Left forelimb (tissue), 1 donor: ENCODE results near the gene MYO1A.
"Not testable (repeated sequence)": the region's sequence is repeated elsewhere in the genome, so short reads cannot be mapped to it uniquely, and the experiment has no call there.

ENCODE experiments used
- DNase-seq: peaks from one replicate; pipeline ENCODE4 v3.0.0-alpha.2; 2018; ENCODE audit warnings: low spot score

The MYO1A gene

DNA sequence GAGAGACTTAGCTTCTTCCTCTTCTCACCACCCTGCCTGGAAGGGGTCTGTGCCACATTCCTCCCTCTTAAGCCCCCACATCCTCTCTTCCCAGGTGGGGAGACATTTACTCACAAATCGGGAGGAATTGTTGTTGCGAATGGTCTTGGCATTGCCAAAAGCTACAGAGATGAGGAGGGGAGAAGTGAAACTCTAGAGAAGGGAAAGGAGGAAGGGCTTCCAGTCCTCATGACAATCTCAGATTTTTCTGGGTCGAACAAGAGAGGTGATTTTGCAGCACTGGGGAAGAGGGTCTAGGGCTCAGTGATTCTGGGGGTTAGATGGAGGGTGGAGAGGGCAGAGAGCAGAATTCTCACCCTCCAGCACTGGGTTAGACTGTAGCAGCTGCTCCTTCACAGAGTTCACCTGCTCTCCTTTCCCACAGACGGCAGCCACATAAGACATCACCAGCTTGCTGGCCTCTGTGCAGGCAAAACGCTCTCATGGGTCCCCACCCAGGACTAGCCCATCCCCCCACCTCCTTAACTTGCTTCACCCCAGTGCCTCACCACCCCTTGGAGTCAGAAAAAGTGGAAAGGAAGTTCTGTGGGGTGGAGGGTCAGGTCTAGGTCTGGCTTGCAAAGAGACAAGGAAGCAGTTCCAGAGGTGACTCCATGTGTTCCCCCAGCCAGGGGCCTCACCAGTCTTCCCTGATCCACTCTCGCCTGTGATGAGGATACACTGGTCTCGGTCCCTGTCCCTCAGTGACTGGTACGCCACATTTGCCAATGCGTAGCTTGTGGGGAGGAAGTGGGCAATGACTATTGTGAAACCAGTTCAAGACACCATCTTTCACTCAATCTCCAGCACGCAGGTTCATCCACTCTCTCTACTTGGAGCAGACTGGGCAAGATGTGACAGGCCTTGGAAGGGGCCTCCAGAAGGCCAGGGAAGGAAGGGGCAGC is 2.7 kb downstream of the MYO1A start:
- no peak for DNase-seq

DNA sequence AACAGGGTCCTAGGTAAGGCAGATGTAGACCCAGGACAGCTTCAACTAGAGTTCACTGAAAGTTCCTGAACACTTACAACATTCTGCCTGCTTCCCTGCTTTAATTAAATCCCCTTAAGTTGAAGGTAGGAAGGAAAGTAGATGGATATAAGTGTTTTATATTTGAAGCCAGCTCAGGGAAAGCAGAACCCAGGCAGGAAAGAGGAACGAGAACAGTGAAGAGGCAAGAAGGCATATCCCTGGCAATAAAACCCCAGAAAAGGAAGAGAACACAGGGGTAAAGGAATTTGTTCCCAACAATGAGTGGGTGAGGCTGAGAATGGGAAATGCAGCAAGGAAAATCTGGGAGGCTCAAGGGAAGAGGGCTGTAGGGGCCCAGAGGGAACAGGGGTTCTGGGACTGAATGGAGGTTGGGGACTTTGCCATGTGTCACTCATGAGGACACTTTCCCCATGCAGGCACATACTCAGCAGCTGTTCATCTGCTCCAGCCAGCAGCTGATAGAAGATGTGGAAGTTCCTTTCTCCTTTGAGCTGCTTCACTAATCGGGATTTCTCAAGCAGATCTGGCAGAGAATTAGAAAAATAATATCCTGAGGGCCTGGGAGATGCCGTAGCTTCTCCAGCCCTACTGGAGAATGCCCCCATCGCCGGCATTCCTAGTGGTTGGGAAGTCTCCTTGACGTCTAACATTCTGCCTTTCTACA is 3.7 kb downstream of the MYO1A start:
- no peak for DNase-seq

DNA sequence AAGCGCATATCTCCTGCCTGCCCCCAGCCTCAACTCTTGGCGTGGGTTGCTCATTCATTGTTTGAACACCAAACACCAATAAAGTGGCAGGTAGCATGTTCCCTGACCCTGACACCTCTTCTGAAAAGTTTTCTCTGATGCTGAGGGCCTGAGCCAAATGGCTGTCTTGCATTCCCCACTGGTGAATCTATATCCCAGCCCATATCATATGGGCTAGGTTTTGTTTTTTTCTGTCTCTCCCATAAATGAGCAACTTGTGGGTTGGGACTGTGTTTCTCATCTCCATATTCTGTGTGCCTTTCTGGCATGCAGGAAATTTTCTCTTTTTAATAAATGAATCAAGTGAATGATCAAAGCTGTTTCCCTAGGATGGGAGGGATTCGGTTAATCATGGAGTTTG is 5.0 kb downstream of the MYO1A start:
- DNase-seq = no peak

DNA sequence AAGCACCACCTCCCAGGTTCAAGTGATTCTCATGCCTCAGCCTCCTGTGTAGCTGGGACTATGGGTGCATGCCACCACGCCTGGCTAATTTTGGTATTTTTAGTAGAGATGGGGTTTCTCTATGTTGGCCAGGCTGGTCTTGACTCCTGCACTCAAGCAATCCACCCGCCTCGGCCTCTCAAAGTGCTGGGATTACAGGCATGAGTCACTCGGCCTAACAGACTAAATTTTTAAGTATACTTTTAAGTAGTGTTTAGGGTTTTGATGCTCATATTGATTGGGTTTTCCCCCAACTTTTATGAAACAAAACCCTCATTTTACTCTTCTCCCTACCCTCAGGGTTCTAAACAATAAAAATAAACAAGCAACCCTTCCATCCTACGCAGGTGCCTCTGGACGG is 5.5 kb downstream of the MYO1A start:
- DNase-seq = no peak

DNA sequence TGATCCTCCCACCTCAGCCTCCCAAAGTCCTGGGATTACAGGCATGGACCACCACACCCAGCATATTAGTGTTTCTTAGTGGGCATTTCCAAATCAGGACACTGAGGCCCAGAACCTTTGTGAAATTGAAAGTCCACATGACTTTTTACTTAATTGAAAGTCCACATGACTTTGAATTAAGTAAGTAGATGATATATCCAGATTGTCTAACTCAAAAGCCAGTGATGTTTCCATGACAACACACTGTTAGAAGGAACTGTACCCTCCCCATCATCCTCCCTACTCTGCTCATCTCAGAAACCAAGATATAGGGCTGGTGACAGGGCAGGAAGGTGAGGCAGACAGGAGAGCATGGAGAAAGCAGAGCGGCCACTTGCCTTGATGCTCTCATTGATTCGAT is 7.2 kb downstream of the MYO1A start:
- DNase-seq = no peak

DNA sequence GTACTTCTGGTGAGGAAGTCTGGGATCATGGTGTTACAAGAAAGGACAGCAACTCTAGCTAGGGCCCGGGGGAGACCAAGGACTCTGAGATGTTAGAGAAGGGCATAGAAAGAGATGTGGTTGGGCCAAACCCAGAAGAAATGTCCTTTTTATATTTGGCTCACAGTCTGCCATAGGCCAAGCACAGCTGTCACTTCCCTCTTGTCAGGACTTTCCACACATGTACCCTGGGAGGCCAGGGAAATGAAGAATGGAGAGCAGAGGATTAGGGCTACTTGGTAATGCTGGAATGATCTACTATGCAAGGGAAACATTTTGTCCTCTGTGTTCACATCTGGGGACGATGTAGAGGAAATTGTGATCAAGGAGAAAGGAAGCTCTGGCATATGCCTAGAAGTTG is 9.2 kb downstream of the MYO1A start:
- DNase-seq = no peak

DNA sequence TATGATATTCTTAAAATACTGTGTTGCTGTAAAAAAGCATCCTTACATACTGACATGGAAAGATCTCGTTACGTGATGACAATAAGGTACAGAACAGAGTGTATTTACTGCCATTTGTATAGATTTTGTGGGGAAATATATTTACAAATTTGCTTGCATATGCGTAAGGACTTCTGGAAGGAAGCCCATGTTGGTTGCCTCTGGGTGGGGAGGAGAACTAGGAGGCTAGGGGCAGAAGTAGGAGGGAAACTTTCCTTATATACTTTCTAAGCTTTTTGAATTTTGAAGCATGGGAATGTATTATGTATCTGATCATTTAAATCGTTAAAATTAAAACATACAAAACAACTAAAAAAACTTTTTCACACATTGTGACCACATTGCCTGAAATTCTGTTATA is 9.7 kb downstream of the MYO1A start:
- DNase-seq = no peak

DNA sequence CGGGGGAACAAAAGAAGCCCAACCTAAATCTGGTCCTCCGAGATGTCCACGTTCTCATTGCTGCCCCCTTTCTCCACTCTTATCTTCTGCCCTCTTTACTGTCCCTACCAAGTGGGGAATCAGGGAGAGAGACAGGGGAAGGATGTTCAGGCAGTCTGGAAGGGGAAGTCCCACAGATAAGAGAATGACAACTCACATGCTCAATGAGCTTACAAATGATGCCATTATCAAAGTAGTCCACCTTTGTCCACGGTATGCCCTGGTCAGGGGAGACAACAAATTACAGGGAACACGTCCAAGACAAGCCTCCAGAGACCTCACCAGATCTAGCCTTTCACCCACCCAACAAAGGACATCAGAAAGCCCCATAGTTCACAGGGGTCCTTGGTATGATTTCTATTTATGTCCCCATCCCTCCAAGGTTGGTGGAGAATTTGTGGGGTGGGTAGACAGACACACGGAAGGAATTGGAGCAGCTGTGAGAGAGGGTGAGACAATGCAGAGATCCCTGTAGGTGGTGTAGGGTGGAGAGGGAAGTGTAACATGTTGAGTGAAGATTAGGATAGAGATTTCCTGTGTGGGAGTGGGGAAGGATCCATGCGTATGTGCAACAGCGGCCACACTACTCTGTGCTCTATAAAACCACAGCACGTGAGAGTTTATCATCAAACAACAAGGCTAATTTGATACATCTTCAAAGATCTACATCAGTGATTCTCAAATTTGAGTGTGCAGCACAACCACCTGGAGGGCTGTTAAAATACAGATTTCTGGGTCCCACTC is 10.7 kb downstream of the MYO1A start:
- no peak for DNase-seq

DNA sequence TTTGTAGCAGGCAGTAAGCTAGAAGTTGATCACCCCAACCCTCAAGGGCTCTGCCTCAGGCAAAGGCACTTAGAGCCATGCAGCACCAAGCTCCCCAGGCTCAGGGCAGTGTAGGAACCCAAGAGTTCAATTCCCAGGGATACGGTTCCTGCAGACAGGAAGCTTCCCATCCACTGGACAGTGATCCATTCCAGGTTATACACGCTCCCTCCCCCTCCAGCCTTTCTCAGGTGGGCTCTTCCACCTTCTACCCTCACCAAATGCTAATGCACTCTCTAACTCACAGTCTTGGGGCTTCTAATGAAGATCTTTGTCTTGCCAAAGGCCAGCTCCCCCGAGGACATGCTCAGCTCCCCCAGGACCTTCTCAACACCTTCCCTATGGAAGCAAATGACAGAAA is 12.7 kb downstream of the MYO1A start:
- DNase-seq = no peak

DNA sequence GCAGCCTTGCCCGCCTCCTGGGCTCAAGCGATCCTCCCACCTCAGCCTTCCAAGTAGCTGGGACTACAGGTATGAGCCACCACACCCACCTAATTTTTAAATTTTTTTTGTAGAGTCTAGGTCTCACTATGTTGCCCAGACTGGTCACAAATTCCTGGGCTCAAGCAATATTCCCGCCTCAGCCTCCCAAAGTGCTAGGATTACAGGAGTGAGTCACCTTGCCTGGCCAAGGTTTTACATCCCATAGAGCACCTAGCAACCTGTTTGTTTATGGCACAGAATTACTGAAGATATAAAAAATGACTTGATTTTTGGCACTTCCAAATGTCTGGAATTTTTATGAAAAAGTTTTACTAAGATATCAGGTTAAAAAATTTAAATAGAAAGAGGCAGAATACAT is 16.5 kb downstream of the MYO1A start:
- DNase-seq = no peak

DNA sequence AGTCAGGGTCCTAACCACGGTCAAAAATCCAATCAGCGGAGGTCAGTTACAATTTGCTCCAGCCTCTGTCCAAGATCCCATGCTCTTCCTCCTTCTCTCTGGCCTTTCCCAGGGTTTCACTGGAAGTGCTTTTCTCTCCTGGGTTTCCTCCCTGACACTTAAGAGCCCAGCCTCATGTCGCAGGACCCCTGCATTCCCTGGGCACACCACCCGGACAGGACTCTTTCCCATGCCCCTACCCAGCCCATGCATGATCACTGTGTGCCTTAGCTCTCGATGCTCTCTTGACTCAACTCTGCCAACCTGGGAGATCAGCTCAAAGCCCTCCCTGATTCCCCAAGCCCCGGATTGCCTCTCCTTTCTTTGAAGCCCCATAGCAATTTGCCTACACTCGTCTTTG is 18.1 kb downstream of the MYO1A start:
- no peak for DNase-seq

DNA sequence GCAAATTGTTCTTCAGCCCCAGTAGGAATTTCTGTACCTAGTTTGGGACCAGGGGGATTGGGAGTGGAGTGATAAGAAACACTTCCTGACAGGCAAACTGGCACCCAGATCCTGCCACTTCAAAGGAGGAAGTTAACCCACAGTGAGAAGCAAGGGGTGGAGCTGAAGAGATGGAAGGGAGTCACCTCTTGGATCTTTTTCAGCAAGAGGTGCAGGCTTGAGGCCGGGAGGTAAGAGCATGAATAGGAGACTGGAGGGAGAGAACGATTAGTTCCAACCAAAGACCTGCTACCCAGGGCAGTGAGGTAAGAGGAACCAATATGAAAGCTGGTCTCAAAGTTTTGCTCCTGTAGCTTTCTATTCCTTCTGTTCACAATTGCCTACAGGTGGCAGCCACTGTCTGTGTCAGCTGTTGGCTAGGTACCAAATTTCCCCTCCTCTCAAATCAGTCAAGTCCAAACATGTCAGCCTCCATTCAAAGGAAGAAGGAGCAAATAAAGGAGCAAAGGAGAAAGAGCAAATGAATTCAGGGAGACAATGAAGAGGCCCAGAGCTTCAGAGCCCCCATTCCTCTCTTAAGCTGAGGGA is 18.7 kb downstream of the MYO1A start:
- DNase-seq = no peak

DNA sequence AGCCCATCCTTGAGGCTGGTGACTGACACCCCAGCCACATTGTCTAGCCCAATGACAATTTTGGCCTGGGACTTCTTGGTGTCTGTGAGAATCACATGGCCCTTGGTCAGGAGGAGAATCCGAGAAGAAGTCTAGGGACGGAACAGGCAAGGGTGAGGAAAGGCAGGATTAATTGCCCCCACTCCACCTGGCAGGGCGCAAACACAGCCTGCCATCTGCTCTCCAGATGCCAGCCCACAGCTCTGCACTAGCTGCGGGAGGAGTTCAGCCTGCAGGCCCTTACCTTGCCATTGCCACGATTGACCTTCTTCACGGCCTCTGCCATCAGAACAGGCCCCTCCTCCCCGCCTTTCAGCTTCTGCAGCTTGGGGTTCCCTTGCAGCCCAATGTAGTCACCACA is 20.5 kb downstream of the MYO1A start:
- no peak for DNase-seq

DNA sequence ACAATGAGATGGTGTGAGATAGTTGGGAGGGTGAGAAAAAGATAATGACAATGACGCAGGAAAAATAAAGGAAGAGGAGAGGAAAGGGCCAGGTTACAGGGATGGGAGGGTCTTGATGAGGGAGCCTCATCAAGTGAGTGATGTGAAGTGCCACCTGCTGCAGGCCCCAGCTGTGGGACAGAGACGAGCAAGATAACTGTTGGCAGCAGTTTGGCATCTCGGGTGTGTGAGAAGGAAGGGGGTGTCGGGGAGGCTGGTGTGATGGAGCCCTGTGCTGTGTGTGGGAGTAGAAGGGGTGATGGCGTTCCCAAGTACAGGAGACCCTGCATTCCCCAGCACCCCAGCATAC is 22.1 kb downstream of the MYO1A start:
- DNase-seq = no peak

DNA sequence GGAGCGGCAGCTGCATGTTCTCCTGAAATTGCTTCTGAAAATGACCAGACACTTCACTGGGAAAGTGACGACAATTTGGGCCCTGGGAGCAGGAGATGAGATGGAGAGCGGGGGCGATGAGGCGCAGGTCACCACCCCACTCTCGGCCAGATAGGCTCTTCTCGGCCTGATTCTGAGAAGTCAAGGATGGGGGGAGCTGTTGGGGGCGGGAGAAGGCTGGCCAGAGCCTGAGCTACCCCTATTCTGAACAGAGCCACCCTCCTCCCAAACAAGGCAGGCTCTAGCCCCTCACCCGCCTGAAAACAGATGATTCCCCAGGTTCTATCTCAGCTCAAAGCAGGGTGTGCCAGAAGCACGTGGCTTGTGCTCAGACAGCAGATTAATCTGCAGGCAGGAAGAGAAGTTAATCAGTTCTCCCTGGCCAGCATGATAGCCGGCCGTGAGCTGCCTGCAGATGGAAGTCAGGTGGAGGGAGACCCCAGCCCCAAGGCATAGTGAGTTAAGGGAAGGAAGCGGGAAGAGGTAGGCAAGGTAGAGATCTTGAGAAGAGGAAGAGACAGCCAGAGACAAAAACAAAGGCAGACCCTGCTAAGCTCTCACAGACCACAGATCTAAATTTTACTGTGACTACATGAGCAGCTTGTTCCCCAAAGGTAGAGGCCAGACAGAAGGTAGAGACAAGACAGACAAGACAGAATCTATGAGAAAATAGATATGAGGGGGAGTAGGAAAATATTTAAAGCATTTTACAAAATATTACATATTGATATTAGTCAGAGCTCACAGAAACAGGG is 22.7 kb downstream of the MYO1A start:
- DNase-seq = no peak

DNA sequence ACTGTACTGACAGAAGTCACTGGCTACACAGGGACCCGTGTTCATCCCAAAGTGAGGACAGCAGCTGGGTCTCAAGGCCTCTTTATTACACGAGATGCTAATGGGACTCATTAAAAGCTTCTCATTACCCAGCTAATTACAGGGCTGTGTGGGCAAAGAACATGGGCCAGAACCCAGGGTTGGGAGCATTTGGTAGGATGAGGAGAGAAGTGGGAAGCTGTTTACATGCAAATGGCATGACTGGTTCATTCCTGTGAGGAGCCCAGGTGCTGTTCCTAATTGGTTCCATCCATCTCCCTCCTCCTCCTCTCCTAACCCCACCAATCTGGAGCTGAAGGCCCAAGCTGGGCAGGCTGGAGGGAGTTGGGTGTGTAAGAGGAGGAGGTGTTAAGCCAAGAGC is 24.7 kb downstream of the MYO1A start:
- no peak for DNase-seq

DNA sequence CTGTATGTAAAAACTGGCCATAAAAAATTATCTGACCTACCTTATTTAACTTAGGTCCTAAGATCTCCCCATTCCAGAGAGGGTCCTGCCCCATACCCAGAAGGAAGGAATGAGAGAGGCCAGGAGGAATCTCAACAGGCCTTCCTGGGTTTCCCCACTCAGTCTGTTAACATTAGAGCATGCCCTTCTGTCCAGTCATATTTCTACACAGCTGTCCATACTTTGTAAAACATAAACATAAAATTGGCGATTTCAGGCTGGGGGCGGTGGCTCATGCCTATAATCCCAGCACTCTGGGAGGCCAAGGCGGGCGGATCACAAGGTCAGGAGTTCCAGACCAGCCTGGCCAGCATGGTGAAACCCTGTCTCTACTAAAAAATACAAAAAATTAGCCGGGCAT is 27.6 kb downstream of the MYO1A start:
- DNase-seq = not testable (repeated sequence)

DNA sequence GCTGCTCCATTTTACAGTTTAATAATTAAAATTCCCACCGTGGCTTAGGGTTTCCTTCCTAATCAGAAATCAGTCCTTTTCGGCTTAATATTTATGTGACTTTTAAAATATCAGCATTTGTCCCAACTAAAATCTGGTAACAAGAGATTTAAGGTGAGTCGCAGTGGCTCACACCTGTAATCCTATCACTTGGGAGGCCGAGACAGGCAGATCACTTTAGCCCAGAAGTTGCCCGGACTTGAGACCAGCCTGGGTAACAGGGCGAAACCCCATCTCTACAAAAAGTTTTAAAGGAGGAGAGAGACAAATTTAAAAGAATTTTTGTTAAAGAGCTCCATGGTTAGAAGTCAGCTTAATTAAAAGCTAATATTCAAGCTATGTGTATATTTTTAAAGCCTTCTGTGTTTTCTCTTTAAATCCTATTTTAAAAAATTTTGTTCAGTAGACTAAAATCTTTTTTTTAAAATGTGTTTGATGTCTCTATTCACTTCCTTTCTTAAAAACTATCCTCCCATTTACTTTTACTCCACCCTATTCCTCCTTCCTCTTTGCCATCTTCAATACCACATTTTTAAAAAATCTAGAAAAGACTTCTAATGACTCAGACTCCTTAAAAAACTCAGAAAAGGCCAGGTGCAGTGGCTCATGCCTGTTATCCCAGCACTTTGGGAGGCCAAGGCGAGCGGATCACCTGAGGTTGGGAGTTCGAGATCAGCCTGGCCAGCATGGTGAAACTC is 29.8 kb downstream of the MYO1A start:
- DNase-seq = no peak

DNA sequence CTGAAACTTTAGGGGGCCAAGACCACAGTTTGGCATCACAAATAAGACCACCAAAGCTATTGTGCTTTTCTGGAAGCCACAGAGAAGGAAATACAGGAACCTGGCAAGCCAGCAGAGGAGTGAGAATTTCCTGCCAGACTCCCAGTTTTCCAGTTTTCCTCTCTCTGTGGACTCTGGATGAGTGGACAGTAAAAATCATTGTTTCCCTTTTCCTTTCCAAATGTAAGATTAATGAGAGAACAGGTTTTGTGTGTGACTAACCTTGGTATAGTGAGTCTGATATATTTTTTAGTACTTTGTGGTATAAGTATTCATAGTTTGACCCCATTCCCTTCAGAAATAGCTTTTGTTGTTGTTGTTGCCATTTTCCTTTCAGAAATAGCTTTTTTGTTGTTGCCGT is 31.0 kb downstream of the MYO1A start:
- DNase-seq = no peak

DNA sequence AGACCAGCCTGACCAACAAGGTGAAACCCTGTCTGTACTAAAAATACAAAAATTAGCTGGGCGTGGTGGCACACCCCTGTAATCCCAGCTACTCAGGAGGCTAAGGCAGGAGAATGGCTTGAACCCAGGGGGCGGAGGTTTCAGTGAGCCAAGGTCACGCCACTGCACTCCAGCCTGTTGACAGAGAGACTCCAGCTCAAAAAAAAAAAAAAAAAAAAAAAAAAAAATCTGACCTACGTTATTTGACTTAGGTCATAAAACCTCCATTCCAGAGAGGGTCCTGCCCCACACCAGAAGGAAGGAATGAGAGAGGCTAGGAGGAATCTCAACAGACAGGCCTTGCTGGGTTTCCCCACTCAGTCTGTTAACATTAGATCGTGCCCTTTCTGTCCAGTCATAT is 31.6 kb downstream of the MYO1A start:
- not testable (repeated sequence) for DNase-seq

DNA sequence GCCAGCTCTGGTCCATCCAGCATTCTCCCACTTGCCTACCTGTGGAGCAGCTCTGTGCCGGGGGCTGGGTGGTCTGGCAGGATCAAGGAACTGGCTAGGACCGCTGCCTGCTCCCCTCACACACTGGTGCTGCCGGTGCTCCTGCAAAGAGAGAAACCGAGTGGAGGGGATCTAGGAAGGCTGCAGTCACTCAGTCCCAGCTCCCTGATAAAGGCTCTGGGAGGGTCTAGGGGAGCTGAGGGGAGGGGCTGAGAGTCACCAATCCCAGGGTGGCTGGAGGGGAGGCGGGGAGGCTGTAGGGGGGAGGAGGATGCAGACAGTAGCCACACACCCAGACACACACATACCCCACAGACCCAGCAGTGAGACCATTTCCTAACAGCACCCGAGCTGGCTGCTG is 33.6 kb downstream of the MYO1A start, which contains the start of gene TAC3:
Gene TAC3 (minus strand): TSS at position 182 of the 400 bp plus-strand sequence. CDS start 732 bp downstream, outside the sequence.
- DNase-seq = no peak
